Suprapubic skin (tissue), 4 donors: ENCODE results near the gene GDA. TPM values are rescaled to one million over a fixed set of nuclear protein-coding genes. Genes with fewer than 3 reads are reported as not detected.

ENCODE experiments used
- DNase-seq, 2 donors: peaks; one replicate each; pipeline ENCODE4 v3.0.0-alpha.2; 2019; ENCODE audit warnings: low spot score in 2 of 2
- H3K27ac ChIP-seq: fragments of 200-600 bp; sonication (generic); one replicate; pipeline ENCODE4 v1.5.1; 2019
- H3K27me3 ChIP-seq: fragments of 200-600 bp; sonication (generic); one replicate; pipeline ENCODE4 v1.5.1; 2019
- H3K36me3 ChIP-seq: fragments of 200-600 bp; sonication (generic); one replicate; pipeline ENCODE4 v1.5.1; 2019
- H3K4me1 ChIP-seq: fragments of 200-600 bp; sonication (generic); one replicate; pipeline ENCODE4 v1.5.1; 2019
- H3K4me3 ChIP-seq: fragments of 200-600 bp; sonication (generic); one replicate; pipeline ENCODE4 v1.5.1; 2019; ENCODE audit warnings: mild to moderate bottlenecking
- H3K9me3 ChIP-seq: fragments of 200-600 bp; sonication (generic); one replicate; pipeline ENCODE4 v1.5.1; 2019
- CTCF ChIP-seq, 2 donors: fragments of 200-600 bp in 1 of 2; fragments of 450-650 bp in 1 of 2; sonication (generic) in 1 of 2; IDR thresholded peaks; one replicate each; pipeline ENCODE4 v1.5.1; 2016 to 2019; ENCODE audit warnings: antibody characterized with exemption in 2 of 2, mild to moderate bottlenecking in 1 of 2, moderate library complexity in 1 of 2
- EP300 ChIP-seq: sonication (generic); formaldehyde crosslinking; IDR thresholded peaks from one replicate; pipeline ENCODE4 v1.6.1; 2017; ENCODE audit warnings: antibody characterized with exemption
- POLR2A ChIP-seq, 2 donors: fragments of 450-650 bp; IDR thresholded peaks; one replicate each; pipeline ENCODE4 v1.6.1; 2017; ENCODE audit warnings: antibody characterized with exemption in 2 of 2, mild to moderate bottlenecking in 2 of 2, moderate library complexity in 2 of 2
- POLR2AphosphoS5 ChIP-seq, 3 donors: sonication (generic); formaldehyde crosslinking; IDR thresholded peaks; one replicate each; pipeline ENCODE4 v1.6.1; 2017; ENCODE audit warnings: antibody characterized with exemption in 3 of 3
- WGBS: methylation state at CpG from one replicate; pipeline ENCODE4 v1.1.5; 2018; 5-methylcytosine and 5-hydroxymethylcytosine counted together
- total RNA-seq, 4 donors: library from RNA; depleted of rRNA; stranded (reverse); fragments of >200 nt; gene quantifications; one replicate each; pipeline ENCODE4 v1.1.0, GENCODE V29; 2016

The GDA gene
- total RNA-seq, 4 donors from 2014 or later = 0.16 to 2.6 (median 1.6) TPM

- Histone ChIP-seq H3K27me3 (peaks cover 8% of the 10 kb centered on the region), H3K9me3 (no peaks in the 10 kb centered on the region), H3K4me1 (no peaks in the 10 kb centered on the region), H3K36me3 (no peaks in the 10 kb centered on the region), H3K27ac (no peak overlapping the region), H3K4me3 (no peak overlapping the region)
- 67% methylated on average over 3 of the region's 3 CpGs for WGBS
- no peak for DNase-seq
- no peak for TF ChIP-seq EP300
- no peak for TF ChIP-seq POLR2A (IDR thresholded peaks at IDR 0.05)
- peak in 1 of 2 donors; percentile 12 for TF ChIP-seq CTCF (IDR thresholded peaks at IDR 0.05)
- TF ChIP-seq POLR2AphosphoS5 (IDR thresholded peaks at IDR 0.05) = no peak
Measured at GRCh38 chr9:72203205-72203803, 54.1 kb downstream of the GDA start.

- WGBS = 75% methylated on average over 7 of the region's 7 CpGs
- H3K4me3 ChIP-seq = no peak overlapping the region
- H3K27ac ChIP-seq = no peak overlapping the region
- H3K27me3 ChIP-seq = peaks cover 8% of the 10 kb centered on the region
- no peaks in the 10 kb centered on the region for H3K4me1 ChIP-seq
- no peak for DNase-seq
- no peaks in the 10 kb centered on the region for H3K9me3 ChIP-seq
- TF ChIP-seq EP300 = no peak
- no peak for TF ChIP-seq CTCF (IDR thresholded peaks at IDR 0.05)
- TF ChIP-seq POLR2A (IDR thresholded peaks at IDR 0.05) = no peak
- no peak for TF ChIP-seq POLR2AphosphoS5 (IDR thresholded peaks at IDR 0.05)
- H3K36me3 ChIP-seq = no peaks in the 10 kb centered on the region
Measured at GRCh38 chr9:72204062-72204461, 54.8 kb downstream of the GDA start.

- Histone ChIP-seq H3K27me3 (peaks cover 8% of the 10 kb centered on the region), H3K4me3 (no peak overlapping the region), H3K36me3 (no peaks in the 10 kb centered on the region), H3K4me1 (no peaks in the 10 kb centered on the region), H3K27ac (no peak overlapping the region), H3K9me3 (no peaks in the 10 kb centered on the region)
- no peak for DNase-seq
- no peak for TF ChIP-seq POLR2AphosphoS5 (IDR thresholded peaks at IDR 0.05)
- TF ChIP-seq CTCF (IDR thresholded peaks at IDR 0.05) = no peak
- TF ChIP-seq EP300 = no peak
- TF ChIP-seq POLR2A (IDR thresholded peaks at IDR 0.05) = no peak
Measured at GRCh38 chr9:72205513-72205912, 56.3 kb downstream of the GDA start.

GRCh38 chr9:72207278-72207677, 58.0 kb downstream of the GDA start:
- no peak overlapping the region for H3K27ac ChIP-seq
- no peak for DNase-seq
- peaks cover 5% of the 10 kb centered on the region for H3K27me3 ChIP-seq
- H3K36me3 ChIP-seq = no peaks in the 10 kb centered on the region
- no peaks in the 10 kb centered on the region for H3K4me1 ChIP-seq
- H3K4me3 ChIP-seq = no peak overlapping the region
- TF ChIP-seq POLR2A (IDR thresholded peaks at IDR 0.05) (no peak), POLR2AphosphoS5 (IDR thresholded peaks at IDR 0.05) (no peak), CTCF (IDR thresholded peaks at IDR 0.05) (no peak), EP300 (no peak)
- no peaks in the 10 kb centered on the region for H3K9me3 ChIP-seq

- no peak overlapping the region for H3K27ac ChIP-seq
- H3K4me3 ChIP-seq = no peak overlapping the region
- peaks cover 5% of the 10 kb centered on the region for H3K27me3 ChIP-seq
- H3K36me3 ChIP-seq = no peaks in the 10 kb centered on the region
- no peaks in the 10 kb centered on the region for H3K4me1 ChIP-seq
- H3K9me3 ChIP-seq = no peaks in the 10 kb centered on the region
- no peak for DNase-seq
- 48% methylated on average over 6 of the region's 6 CpGs for WGBS
- TF ChIP-seq EP300 = no peak
- TF ChIP-seq POLR2AphosphoS5 (IDR thresholded peaks at IDR 0.05) = no peak
- no peak for TF ChIP-seq CTCF (IDR thresholded peaks at IDR 0.05)
- no peak for TF ChIP-seq POLR2A (IDR thresholded peaks at IDR 0.05)
Measured at GRCh38 chr9:72210522-72210921, 61.3 kb downstream of the GDA start.
